Fibroblast of skin of left biceps (primary cell): ENCODE measurements around the gene CDHR1.

Source experiments
- DNase-seq, 2 experiments: peaks; one replicate each; pipeline ENCODE4 v3.0.0-alpha.2; 2013; ENCODE audit warnings: low read depth in 2 of 2

CDHR1 gene

GRCh38 chr10:84200537-84201243 is 6.4 kb downstream of the CDHR1 start:
- DNase-seq: no peak

- DNase-seq: no peak
These were observed 6.9 kb downstream of the CDHR1 start for GRCh38 chr10:84201244-84201606.

DNA sequence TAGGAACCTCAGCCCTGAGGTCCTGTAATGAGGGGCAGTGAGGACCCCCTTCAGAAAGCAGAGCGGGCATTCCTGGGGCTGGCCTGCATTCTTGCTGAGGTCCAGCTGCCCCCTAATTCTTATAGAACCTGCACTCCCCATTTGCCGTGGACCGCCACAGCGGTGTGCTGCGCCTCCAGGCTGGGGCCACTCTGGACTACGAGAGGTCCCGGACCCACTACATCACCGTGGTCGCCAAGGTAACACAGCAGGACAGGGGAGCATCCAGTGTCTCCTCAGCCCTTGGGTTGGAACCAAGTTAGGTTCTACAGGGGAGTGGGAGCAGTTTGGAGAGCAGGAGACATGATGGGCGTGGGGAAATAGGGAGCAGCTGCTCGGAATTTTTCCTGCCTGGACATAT is 7.3 kb downstream of the CDHR1 start:
- no peak for DNase-seq

DNA sequence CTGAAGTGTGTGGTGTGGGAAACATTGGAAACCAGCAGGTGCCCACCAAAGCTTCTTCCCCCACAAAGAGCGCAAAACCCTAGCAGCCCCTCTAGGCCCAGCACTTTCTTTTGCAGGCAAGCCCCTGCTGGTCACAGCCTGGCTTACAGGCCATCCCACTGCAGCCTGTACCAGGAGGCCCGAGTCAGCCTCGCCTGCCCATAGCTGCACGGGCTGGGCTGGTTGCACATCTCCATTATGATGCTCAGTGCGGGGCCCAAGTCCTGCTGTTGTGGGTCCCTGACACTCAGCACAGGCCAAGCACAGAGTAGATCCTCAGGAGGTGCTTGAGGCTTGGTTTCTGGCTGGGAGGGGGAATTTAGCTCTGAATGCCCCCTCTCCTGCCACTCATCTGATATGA is 8.0 kb downstream of the CDHR1 start:
- no peak for DNase-seq

- no peak for DNase-seq
These were observed 9.8 kb downstream of the CDHR1 start for GRCh38 chr10:84204122-84204521.

- DNase-seq: no peak
These were observed 10.3 kb downstream of the CDHR1 start for GRCh38 chr10:84204610-84205009.

DNA sequence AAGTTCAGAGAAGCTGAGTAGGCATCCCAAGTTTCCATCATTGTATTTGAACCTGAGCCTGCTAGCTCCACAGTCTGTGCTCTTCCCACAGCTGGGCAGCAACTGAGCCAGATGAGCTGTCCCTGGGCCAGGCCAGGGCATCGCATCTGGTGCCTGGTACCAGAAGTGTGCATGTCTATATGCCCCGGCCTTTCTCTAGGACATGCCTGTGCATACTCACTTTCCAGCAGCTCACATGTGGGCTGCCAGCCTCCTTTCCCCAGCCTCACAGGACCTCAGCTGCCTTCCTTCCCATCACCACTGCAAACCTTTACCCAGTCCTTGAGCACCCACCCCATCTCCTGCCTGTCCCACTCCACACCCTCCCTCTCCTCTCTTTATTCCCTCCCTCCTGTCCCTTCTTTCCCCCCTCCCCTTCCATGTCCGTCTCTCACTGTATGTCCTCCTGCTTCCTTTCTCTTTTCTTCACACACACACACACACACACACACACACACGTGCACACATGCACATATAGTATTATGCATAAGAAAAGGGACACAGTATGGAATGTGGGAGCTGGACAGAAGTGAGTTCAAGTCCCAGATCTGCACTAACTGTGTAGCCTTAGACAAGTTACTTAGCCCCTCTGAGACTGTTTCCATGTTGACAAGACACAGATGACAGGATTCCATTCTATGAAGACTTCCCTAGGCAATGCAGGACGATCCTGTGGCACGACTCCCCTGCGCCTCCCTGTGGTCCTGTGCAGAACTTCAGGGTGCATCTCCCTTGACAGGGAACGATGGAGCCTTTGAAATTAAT is 10.9 kb downstream of the CDHR1 start:
- no peak for DNase-seq

DNA sequence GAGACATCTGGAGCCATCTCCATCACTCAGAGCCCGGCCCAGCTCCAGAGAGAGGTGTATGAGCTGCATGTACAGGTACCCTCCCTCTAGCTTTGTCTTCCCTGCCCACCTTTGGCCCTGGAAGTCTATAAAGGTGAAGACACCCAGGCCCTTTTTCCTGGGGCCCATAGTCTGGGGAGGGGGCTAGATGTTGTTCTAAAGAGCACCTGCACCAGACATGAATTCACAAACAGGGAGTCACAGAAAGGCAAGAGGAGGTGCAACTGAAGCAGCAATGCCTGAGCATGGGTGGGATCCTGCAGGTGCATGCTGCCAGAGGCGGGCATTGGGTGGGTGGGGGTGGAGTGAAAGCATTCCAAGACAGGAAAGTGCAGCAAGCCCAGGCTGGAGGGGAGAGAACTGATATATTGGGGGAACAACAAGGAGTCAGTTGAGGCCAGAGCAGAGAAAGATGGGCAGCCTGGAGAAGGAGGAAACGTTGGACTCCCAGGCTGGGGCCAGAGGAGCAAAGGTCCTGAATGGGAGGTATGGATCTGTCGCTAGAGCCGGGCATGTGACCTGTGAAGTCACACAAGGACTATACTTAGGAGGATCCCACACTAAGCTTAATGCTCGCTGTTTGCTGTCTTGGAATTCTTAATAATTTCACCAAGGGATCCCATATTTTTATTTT is 11.7 kb downstream of the CDHR1 start:
- DNase-seq: no peak

GRCh38 chr10:84208023-84208422 is 13.7 kb downstream of the CDHR1 start:
- no peak for DNase-seq

DNA sequence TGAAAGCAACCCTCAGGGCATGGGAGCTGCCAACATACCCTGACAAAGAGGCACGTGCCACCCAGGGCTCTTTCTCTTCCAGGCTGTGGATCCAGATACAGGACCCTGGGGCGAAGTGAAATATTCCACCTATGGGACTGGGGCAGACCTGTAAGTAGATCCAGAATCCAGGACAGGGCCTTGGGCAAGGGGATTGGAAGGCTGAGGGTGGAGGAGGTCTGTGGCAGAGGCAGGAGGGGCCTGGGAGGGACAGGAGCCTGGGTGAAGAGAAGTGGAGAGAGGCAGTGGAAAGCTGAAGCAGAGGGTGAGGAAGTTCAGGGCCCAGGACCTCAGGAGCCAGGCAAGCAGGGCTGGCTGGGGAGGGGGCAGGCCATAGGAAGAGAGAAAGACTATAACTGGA is 17.2 kb downstream of the CDHR1 start:
- DNase-seq: no peak

- DNase-seq: no peak
These were observed 17.7 kb downstream of the CDHR1 start for GRCh38 chr10:84212014-84212413.

GRCh38 chr10:84213076-84213475 is 18.7 kb downstream of the CDHR1 start:
- DNase-seq: no peak

- no peak for DNase-seq
These were observed 19.8 kb downstream of the CDHR1 start for GRCh38 chr10:84214046-84214572.

DNA sequence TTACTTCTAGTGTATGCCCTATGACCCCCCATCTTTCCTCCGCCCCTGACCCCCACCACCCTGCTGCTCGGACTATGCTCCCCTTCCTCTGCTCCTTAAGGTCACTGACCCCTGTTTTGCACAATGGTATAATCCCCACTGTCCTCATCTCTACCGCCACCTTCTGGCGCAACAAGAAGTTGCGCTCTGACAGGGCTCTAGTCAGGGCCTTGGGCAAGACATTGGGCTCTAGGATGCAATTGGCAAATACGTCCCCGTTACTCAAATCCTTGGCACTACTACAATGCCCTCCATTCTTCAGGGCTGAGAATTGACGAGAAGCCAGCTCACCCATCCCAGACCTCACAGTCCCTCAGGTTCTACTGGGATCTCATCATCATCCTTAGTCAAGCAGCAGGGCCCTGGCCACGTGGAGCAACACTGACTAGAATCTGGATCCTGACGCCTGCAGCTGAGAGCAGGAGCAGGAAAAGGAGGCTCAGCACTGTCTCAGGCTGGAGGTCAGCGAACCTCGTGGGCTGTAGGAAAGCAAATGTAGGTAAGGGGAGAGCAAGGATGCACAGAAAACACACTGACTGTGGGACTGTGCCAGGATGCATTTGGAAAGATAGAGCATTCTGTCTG is 20.4 kb downstream of the CDHR1 start:
- no peak for DNase-seq

DNA sequence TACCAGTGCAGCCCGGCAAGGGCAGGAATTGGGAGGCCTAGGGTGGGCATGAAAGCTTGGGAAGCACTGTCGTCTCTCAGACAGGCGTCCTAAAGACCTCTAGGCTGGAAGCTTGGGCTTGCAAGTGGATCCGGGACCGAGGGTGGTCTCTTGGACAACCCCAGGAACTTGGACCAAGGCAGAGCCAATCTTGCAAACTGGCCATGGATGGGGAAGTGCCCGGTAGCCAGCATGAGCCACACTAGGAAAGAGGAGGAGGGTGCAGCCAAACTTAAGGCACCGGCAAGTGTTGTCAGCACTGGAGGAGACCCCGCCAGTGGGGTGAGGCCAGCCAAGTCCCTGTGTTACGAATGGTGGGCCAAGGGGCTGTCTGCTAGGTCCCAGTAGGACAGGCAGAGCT is 22.5 kb downstream of the CDHR1 start:
- no peak for DNase-seq

DNA sequence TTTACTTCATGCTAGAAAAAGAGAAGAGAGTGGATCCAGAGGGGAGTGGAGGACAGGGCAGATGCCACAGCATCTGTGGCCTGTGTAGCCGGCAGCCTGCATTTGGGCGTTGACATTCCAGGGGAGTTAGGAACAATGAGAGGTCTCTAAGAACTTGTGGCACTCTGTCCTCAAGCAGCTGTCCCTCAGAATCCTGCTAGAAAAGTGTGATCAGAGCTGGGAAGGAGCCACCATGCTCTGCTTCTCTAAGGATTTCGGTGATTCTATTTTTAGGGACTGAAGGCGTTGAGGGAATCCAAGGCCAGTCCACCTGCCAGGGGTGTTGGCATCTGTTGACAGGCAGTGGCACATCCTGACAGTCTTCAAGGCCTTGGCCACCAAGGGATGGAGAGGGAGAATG is 23.4 kb downstream of the CDHR1 start:
- no peak for DNase-seq

DNA sequence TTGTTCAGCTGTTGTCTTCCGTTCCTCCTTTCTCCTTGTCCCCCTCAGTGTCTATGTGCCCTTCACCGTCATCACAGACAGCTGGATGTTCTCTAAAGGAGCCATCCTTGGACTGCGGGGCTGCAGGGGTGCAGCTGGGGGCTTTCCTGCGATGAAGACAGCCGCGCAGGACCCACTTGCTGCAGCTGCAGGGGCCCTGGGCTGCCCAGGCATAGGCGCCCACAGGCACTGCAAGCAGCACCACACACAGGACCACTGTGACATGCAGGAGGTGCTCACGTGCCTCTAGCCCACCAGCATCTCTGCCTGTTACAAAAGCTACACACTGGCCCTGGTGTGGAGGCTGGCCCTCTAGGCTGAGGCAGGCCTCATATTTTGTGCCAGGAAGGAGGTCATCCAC is 27.6 kb downstream of the CDHR1 start:
- no peak for DNase-seq

GRCh38 chr10:84224411-84225028 is 30.2 kb downstream of the CDHR1 start:
- DNase-seq: no peak

DNA sequence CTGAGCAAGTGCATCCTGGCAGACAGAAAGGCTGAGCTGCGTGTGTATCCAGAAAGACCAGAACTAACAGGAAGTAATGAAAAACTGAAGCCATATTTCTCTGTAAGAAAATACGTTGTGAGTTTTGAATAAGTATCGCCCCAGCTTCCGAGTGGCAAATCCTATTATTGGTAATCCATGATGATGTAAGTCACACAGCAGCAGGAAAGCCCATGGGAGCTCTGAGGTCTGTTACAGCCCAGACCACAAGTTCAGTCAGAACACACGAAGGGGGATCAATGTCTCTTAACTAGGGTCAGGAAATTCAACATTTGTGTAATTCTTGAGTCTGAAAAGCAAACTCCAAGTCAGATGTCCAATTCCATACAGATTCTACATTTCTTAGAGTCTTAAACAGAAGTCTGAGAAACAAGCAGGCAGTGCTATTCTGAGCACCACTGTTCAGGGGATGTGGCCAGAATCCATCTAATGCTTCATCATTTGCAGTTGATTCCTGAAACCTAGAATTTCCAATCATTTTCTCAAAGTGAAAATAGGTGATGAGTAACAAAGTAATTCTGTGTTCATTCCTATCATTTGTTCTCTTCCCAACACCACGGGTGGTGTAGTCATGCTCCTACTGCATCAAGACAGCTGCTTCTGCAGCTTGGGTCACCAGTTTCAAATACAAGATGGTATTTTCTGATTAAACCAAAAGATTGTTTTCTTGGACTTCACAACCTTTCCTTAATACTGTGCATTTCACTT is 31.3 kb downstream of the CDHR1 start, which contains the start of gene LRIT2:
TSS of gene LRIT2 (minus strand) at position 118 of the 747 bp plus-strand sequence. CDS start at position 94, 24 bp downstream.
- no peak for DNase-seq

DNA sequence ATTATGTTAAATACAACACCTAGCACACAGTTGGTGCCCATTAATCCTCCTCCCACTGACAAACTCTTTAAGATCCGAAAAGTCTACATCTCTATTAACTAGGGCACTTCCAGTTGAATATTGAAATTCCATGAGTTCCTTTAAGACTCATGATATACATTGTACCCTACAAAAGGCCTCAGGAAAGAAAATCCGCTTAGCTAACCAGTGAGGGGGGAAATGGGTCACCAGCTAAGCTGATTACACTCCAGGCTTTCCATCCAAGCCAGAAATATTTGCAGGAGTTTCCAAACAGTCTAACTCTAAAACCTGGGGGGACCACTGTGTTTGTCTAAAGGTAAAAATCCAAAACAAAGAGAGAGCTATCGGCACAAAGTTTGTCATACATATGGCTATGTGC is 32.3 kb downstream of the CDHR1 start:
- no peak for DNase-seq

- no peak for DNase-seq
These were observed 33.5 kb downstream of the CDHR1 start for GRCh38 chr10:84227810-84228209.
